EH (cell line): ENCODE measurements around the gene HID1.
"Not testable (repeated sequence)": the region's sequence is repeated elsewhere in the genome, so short reads cannot be mapped to it uniquely, and the experiment has no call there.

Source experiments
- DNase-seq: peaks from one replicate; pipeline ENCODE4 v3.0.0-alpha.2; 2015; ENCODE audit warnings: low read depth

Gene HID1

GRCh38 chr17:74922694-74923537 is 49.6 kb downstream of the HID1 start, which contains the start of gene USH1G:
USH1G (minus strand) TSS chr17:74923255; CDS start chr17:74923073, 182 bp downstream.
- DNase-seq: peak; percentile 20

GRCh38 chr17:74922172-74922571 is 50.4 kb downstream of the HID1 start:
- DNase-seq: no peak

- no peak for DNase-seq
These were observed 50.8 kb downstream of the HID1 start for GRCh38 chr17:74921769-74922168.

GRCh38 chr17:74921026-74921681 is 51.4 kb downstream of the HID1 start:
- DNase-seq: no peak

GRCh38 chr17:74920642-74921025 is 51.9 kb downstream of the HID1 start:
- DNase-seq: no peak

- no peak for DNase-seq
These were observed 52.3 kb downstream of the HID1 start for GRCh38 chr17:74920306-74920620.

- DNase-seq: peak; percentile 15
These were observed 52.9 kb downstream of the HID1 start for GRCh38 chr17:74919440-74920305.

GRCh38 chr17:74918906-74919305 is 53.7 kb downstream of the HID1 start:
- no peak for DNase-seq

- DNase-seq: no peak
These were observed 55.1 kb downstream of the HID1 start for GRCh38 chr17:74917430-74917829.

GRCh38 chr17:74916851-74917199 is 55.7 kb downstream of the HID1 start:
- DNase-seq: no peak

GRCh38 chr17:74916136-74916850 is 56.3 kb downstream of the HID1 start:
- no peak for DNase-seq

- DNase-seq: not testable (repeated sequence)
These were observed 61.1 kb downstream of the HID1 start for GRCh38 chr17:74911423-74911822.

GRCh38 chr17:74909097-74909496 is 63.5 kb downstream of the HID1 start:
- DNase-seq: not testable (repeated sequence)

- DNase-seq: no peak
These were observed 65.5 kb downstream of the HID1 start for GRCh38 chr17:74907012-74907411.

- DNase-seq: peak; percentile 11
These were observed 66.3 kb downstream of the HID1 start for GRCh38 chr17:74906214-74906793.

- DNase-seq: no peak
These were observed 67.7 kb downstream of the HID1 start for GRCh38 chr17:74904687-74905409.

GRCh38 chr17:74903671-74904070 is 68.9 kb downstream of the HID1 start:
- DNase-seq: no peak

- no peak for DNase-seq
These were observed 69.5 kb downstream of the HID1 start for GRCh38 chr17:74903034-74903433.

GRCh38 chr17:74901353-74902135 is 71.0 kb downstream of the HID1 start:
- no peak for DNase-seq
